Vagina (tissue), 2 donors: ENCODE results near the gene SMIM28. TPM values are rescaled to one million over a fixed set of nuclear protein-coding genes. Genes with fewer than 3 reads are reported as not detected.

Experiments
- DNase-seq, 2 donors: peaks; one replicate each; pipeline ENCODE4 v3.0.0-alpha.2; 2017; ENCODE audit errors: extremely low spot score in 2 of 2
- H3K27ac ChIP-seq: fragments of 200-600 bp; sonication (generic); one replicate; pipeline ENCODE4 v1.5.1; 2019
- H3K27me3 ChIP-seq: fragments of 200-600 bp; sonication (generic); one replicate; pipeline ENCODE4 v1.5.1; 2019
- H3K36me3 ChIP-seq, 2 donors: fragments of 200-600 bp; sonication (generic); one replicate each; pipeline ENCODE4 v1.5.1; 2017 to 2019
- H3K4me1 ChIP-seq: fragments of 200-600 bp; sonication (generic); one replicate; pipeline ENCODE4 v1.5.1; 2019
- H3K4me3 ChIP-seq, 2 donors: fragments of 200-600 bp; sonication (generic); 1 replicate in 1 of 2; 2 replicates in 1 of 2; pipeline ENCODE4 v1.5.1; 2016 to 2019
- H3K9me3 ChIP-seq: fragments of 200-600 bp; sonication (generic); one replicate; pipeline ENCODE4 v1.5.1; 2019
- CTCF ChIP-seq, 3 experiments: fragments of 450-650 bp in 2 of 3; fragments of 200-600 bp in 1 of 3; sonication (generic) in 1 of 3; IDR thresholded peaks; one replicate each; pipeline ENCODE4 v1.5.1; 2017 to 2019; ENCODE audit warnings: antibody characterized with exemption in 3 of 3, mild to moderate bottlenecking in 2 of 3, moderate library complexity in 2 of 3
- POLR2A ChIP-seq, 2 donors: fragments of 450-650 bp; IDR thresholded peaks; one replicate each; pipeline ENCODE4 v1.6.1; 2017; ENCODE audit warnings: antibody characterized with exemption in 2 of 2, mild to moderate bottlenecking in 2 of 2, moderate library complexity in 2 of 2
- POLR2AphosphoS5 ChIP-seq, 2 donors: sonication (generic); formaldehyde crosslinking; IDR thresholded peaks; one replicate each; pipeline ENCODE4 v1.9.0; 2017; ENCODE audit warnings: antibody characterized with exemption in 2 of 2, mild to moderate bottlenecking in 2 of 2, low read depth in 1 of 2; ENCODE audit not compliant: insufficient read depth in 1 of 2
- intact Hi-C: fragments of 100-400 bp; cut with DNase I; formaldehyde crosslinking; loops from one replicate; pipeline ENCODE4 v1.15.1; 2023
- total RNA-seq: library from RNA; depleted of rRNA; stranded (reverse); fragments of >200 nt; gene quantifications from one replicate; pipeline ENCODE4 v1.2.3, GENCODE V29; 2016

SMIM28 gene
- total RNA-seq, 1 donor from 2014 or later: not detected

- Histone ChIP-seq H3K4me1 (no peaks in the 10 kb centered on the region), H3K27ac (no peak overlapping the region), H3K4me3 (no peak overlapping the region), H3K36me3 (no peaks in the 10 kb centered on the region), H3K9me3 (no peaks in the 10 kb centered on the region), H3K27me3 (no peaks in the 10 kb centered on the region)
- intact Hi-C loops: no loop called here
- TF ChIP-seq POLR2A (IDR thresholded peaks at IDR 0.05): no peak
- no peak for TF ChIP-seq POLR2AphosphoS5 (IDR thresholded peaks at IDR 0.05; ENCODE audit: insufficient read depth in 1 of 2, low read depth in 1 of 2)
- TF ChIP-seq CTCF (IDR thresholded peaks at IDR 0.05): no peak
- no peak for DNase-seq
Measured at GRCh38 chr6:138378463-138378862, 758 bp downstream of the SMIM28 start.

GRCh38 chr6:138382498-138383265 is 5.0 kb downstream of the SMIM28 start:
- DNase-seq: no peak
- H3K27ac ChIP-seq: no peak overlapping the region
- no peak for TF ChIP-seq POLR2AphosphoS5 (IDR thresholded peaks at IDR 0.05; ENCODE audit: insufficient read depth in 1 of 2, low read depth in 1 of 2)
- TF ChIP-seq CTCF (IDR thresholded peaks at IDR 0.05): no peak
- no peak for TF ChIP-seq POLR2A (IDR thresholded peaks at IDR 0.05)
- H3K4me3 ChIP-seq: no peak overlapping the region
- no peaks in the 10 kb centered on the region for H3K4me1 ChIP-seq
- H3K9me3 ChIP-seq: no peaks in the 10 kb centered on the region
- H3K27me3 ChIP-seq: no peaks in the 10 kb centered on the region
- H3K36me3 ChIP-seq: no peaks in the 10 kb centered on the region
- intact Hi-C loops: no loop called here

GRCh38 chr6:138383776-138384175 is 6.1 kb downstream of the SMIM28 start:
- Histone ChIP-seq H3K4me1 (no peaks in the 10 kb centered on the region), H3K27me3 (no peaks in the 10 kb centered on the region), H3K4me3 (no peak overlapping the region), H3K9me3 (no peaks in the 10 kb centered on the region), H3K27ac (no peak overlapping the region), H3K36me3 (no peaks in the 10 kb centered on the region)
- no peak for TF ChIP-seq CTCF (IDR thresholded peaks at IDR 0.05)
- no peak for TF ChIP-seq POLR2AphosphoS5 (IDR thresholded peaks at IDR 0.05; ENCODE audit: insufficient read depth in 1 of 2, low read depth in 1 of 2)
- TF ChIP-seq POLR2A (IDR thresholded peaks at IDR 0.05): no peak
- no peak for DNase-seq
- intact Hi-C loops: no loop called here

- no peak for TF ChIP-seq CTCF (IDR thresholded peaks at IDR 0.05)
- no peak overlapping the region for H3K27ac ChIP-seq
- intact Hi-C loops: no loop called here
Measured at GRCh38 chr6:138386897-138387296, 9.2 kb downstream of the SMIM28 start.

GRCh38 chr6:138387577-138388368 is 10.1 kb downstream of the SMIM28 start:
- DNase-seq: no peak
- intact Hi-C loops: no loop called here

More at GRCh38 chr6:138386897-138387296, 9.2 kb downstream of the SMIM28 start:
- Histone ChIP-seq H3K9me3 (no peaks in the 10 kb centered on the region), H3K36me3 (no peaks in the 10 kb centered on the region), H3K27me3 (no peaks in the 10 kb centered on the region), H3K4me1 (no peaks in the 10 kb centered on the region), H3K4me3 (no peak overlapping the region)
- DNase-seq: no peak

More at GRCh38 chr6:138387577-138388368, 10.1 kb downstream of the SMIM28 start:
- Histone ChIP-seq H3K27me3 (no peaks in the 10 kb centered on the region), H3K9me3 (no peaks in the 10 kb centered on the region), H3K4me1 (no peaks in the 10 kb centered on the region), H3K4me3 (no peak overlapping the region), H3K27ac (no peak overlapping the region), H3K36me3 (no peaks in the 10 kb centered on the region)
- no peak for TF ChIP-seq POLR2A (IDR thresholded peaks at IDR 0.05)
- TF ChIP-seq POLR2AphosphoS5 (IDR thresholded peaks at IDR 0.05; ENCODE audit: insufficient read depth in 1 of 2, low read depth in 1 of 2): no peak
- no peak for TF ChIP-seq CTCF (IDR thresholded peaks at IDR 0.05)
